ENCODE results near the gene FAM47E. TPM values are rescaled to one million over a fixed set of nuclear protein-coding genes. Genes with fewer than 3 reads are reported as not detected.

The FAM47E gene
- total RNA-seq, 1 donor from 2014 or later = 0.92 TPM

DNA sequence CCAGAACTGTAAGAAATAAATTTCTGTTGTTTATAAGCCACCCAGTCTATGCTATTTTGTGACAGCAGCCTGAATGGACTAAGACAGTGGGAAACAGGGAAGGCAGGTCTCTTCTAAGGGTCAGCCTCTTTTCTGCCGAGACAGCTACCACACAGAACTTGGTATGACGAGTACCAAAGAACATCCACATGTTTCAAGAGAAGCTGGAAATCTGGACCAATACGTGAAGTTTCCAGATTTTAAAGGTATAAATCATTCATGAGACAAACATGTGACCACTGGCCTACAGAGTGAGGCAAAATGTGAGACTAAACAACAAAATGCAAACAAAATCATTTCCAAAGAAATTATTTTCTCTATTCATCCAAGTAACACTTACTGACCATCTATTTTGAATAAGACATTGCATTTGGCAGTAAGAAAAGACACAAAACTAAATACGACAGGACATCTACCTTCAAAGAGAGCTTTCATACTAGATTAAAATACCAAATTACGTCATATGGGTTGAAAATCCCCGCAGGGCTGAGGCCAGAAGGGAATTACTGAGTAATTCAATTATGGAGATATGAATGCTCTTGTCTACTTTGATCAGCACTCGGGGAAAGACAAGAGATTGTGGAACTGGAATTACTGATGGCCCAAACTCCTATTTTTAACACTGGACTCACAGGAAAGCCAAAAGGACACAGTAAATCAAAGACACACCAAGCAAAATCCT is 45.1 kb upstream of the FAM47E start:
- Mint-ChIP-seq H3K27me3 (ENCODE audit: low read depth) (no peaks in the 10 kb centered on the region), H3K27ac (ENCODE audit: unreplicated experiment) (peak overlapping the region; percentile 8), H3K36me3 (ENCODE audit: low read depth) (no peaks in the 10 kb centered on the region), H3K9me3 (ENCODE audit: low read depth) (no peaks in the 10 kb centered on the region), H3K4me1 (ENCODE audit: low read depth) (peaks cover 41% of the 10 kb centered on the region), H3K4me3 (ENCODE audit: unreplicated experiment) (no peak overlapping the region)
- TF ChIP-seq, protein P1, sequence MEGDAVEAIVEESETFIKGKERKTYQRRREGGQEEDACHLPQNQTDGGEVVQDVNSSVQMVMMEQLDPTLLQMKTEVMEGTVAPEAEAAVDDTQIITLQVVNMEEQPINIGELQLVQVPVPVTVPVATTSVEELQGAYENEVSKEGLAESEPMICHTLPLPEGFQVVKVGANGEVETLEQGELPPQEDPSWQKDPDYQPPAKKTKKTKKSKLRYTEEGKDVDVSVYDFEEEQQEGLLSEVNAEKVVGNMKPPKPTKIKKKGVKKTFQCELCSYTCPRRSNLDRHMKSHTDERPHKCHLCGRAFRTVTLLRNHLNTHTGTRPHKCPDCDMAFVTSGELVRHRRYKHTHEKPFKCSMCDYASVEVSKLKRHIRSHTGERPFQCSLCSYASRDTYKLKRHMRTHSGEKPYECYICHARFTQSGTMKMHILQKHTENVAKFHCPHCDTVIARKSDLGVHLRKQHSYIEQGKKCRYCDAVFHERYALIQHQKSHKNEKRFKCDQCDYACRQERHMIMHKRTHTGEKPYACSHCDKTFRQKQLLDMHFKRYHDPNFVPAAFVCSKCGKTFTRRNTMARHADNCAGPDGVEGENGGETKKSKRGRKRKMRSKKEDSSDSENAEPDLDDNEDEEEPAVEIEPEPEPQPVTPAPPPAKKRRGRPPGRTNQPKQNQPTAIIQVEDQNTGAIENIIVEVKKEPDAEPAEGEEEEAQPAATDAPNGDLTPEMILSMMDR (IDR thresholded peaks at IDR 0.05) = no peak
- no peak for DNase-seq (ENCODE audit: low spot score)

DNA sequence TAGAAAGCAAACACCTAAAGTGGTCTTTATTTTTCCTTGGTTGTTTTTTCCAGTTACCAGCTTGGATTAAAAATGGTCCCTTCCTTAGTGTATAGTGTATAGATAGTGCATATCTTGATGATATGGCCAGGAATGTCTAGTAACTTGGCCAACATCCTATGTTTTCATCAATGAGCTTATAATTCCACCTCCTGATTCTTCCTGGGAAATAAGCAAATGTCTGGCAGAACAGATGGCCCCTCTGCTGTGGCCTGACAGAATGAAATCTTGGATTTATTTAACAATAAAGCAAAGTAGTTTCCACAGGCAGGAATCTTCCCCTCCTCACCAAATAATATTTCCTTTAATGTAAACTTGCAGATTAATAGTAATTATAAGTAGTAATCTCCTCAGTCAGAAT is 44.0 kb upstream of the FAM47E start:
- TF ChIP-seq, protein P1 (IDR thresholded peaks at IDR 0.05) = no peak
- Mint-ChIP-seq H3K4me1 (ENCODE audit: low read depth) (peaks cover 52% of the 10 kb centered on the region), H3K27me3 (ENCODE audit: low read depth) (no peaks in the 10 kb centered on the region), H3K4me3 (ENCODE audit: unreplicated experiment) (no peak overlapping the region), H3K36me3 (ENCODE audit: low read depth) (no peaks in the 10 kb centered on the region), H3K9me3 (ENCODE audit: low read depth) (no peaks in the 10 kb centered on the region), H3K27ac (ENCODE audit: unreplicated experiment) (peak overlapping the region; percentile 36)
- DNase-seq (ENCODE audit: low spot score) = no peak

DNA sequence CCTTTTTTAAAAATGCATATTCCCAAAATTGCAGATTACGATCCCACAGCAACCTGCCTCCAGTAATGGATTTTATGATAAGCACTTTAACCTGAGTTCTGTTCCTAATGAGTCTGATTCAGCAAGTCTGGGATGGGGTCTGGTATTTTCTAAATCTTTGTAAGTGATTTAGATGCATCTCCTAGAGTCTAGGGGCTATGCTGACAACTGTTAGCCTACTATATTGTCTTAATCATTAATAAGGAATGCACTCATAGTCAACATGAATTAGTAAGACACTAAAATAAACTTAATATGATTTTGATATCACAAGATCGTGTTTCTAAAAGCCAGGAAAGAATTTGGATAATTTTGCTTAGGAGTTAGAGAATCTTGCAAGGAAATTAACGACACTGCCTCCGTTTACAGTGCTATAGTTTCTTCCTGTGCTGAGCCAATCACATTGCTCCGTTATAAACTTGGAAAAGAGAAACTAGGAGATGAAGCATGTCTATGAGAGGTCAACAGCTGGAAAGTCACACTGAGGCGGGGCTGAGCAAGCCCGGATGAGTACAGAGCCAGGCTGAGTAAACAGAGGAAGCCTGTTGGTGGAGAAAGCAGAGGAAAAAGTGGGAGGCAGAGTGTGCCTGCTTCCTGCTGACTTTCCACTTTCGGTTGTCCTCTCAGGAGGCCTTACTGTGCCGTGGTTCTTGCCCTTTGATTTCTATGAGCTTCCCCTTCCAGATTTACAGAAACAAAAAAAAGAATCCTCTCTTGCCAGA is 43.3 kb upstream of the FAM47E start:
- no peak for DNase-seq (ENCODE audit: low spot score)
- no peaks in the 10 kb centered on the region for H3K36me3 Mint-ChIP-seq (ENCODE audit: low read depth)
- TF ChIP-seq, protein P1 (IDR thresholded peaks at IDR 0.05) = no peak
- no peaks in the 10 kb centered on the region for H3K27me3 Mint-ChIP-seq (ENCODE audit: low read depth)
- H3K4me1 Mint-ChIP-seq (ENCODE audit: low read depth) = peaks cover 57% of the 10 kb centered on the region
- H3K27ac Mint-ChIP-seq (ENCODE audit: unreplicated experiment) = peak overlapping the region; percentile 92
- H3K9me3 Mint-ChIP-seq (ENCODE audit: low read depth) = no peaks in the 10 kb centered on the region
- peak overlapping the region; percentile 59 for H3K4me3 Mint-ChIP-seq (ENCODE audit: unreplicated experiment)

DNA sequence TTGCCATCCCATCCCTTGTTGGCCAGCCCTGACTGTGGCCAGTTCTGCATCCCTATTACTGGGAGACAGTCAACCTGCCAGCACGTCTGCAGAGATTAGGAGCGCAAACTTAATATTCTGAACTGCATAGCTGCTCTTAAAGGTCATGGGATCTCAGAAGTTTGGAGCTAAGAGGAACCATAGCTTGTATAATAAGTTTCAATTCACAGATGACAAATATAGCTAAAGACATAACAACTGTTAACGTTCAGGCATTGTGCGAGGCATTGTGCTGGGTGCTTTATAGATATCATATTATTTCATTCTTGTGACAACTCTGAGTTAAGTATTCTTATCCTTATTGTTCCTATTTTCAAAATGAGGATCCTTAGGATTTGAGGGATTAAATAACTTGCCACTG is 41.6 kb upstream of the FAM47E start:
- Mint-ChIP-seq H3K4me1 (ENCODE audit: low read depth) (peaks cover 68% of the 10 kb centered on the region), H3K27ac (ENCODE audit: unreplicated experiment) (peak overlapping the region; percentile 32), H3K4me3 (ENCODE audit: unreplicated experiment) (no peak overlapping the region), H3K27me3 (ENCODE audit: low read depth) (no peaks in the 10 kb centered on the region), H3K9me3 (ENCODE audit: low read depth) (no peaks in the 10 kb centered on the region), H3K36me3 (ENCODE audit: low read depth) (no peaks in the 10 kb centered on the region)
- DNase-seq (ENCODE audit: low spot score) = no peak
- TF ChIP-seq, protein P1 (IDR thresholded peaks at IDR 0.05) = no peak

DNA sequence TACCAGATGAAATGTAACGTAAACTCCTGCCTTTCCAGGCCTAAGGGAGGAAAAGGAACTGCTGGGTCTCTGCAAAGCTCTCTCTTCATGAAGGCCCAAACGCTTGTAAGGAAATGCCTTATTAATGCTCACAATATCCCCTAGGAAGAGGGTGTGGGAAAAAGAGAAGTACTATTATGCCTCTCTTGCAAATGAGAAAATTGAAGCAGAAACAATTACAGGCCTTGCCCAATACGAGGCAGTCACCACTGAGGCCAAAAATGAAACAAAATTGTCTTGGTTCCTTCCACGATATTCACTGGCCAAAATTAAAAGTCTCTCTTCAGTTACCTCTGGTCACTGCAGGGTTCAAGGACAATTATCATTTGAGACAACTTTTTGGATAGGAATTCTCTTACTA is 41.1 kb upstream of the FAM47E start:
- no peaks in the 10 kb centered on the region for H3K27me3 Mint-ChIP-seq (ENCODE audit: low read depth)
- no peak overlapping the region for H3K4me3 Mint-ChIP-seq (ENCODE audit: unreplicated experiment)
- DNase-seq (ENCODE audit: low spot score) = no peak

More for the DNA sequence above, 41.1 kb upstream of the FAM47E start:
- TF ChIP-seq, protein P1 (IDR thresholded peaks at IDR 0.05) = no peak
- Mint-ChIP-seq H3K9me3 (ENCODE audit: low read depth) (no peaks in the 10 kb centered on the region), H3K36me3 (ENCODE audit: low read depth) (no peaks in the 10 kb centered on the region), H3K27ac (ENCODE audit: unreplicated experiment) (peak overlapping the region; percentile 24), H3K4me1 (ENCODE audit: low read depth) (peaks cover 68% of the 10 kb centered on the region)

Measured in chondrocyte (in vitro differentiated cells).